ENCODE data around the gene CDKAL1.

Gene CDKAL1

GRCh38 chr6:20969551-20969950 is 435.3 kb downstream of the CDKAL1 start:
- no peaks in the 10 kb centered on the region for H3K4me1 ChIP-seq (ENCODE audit: control insufficient read depth, insufficient read depth, low read length)
- no peak overlapping the region for H3K9ac ChIP-seq (ENCODE audit: low read depth, low read length)
- no peak overlapping the region for H3K4me2 ChIP-seq (ENCODE audit: low read length)
- H3K36me3 ChIP-seq (ENCODE audit: insufficient read depth, low read length), result no peaks in the 10 kb centered on the region
- no peaks in the 10 kb centered on the region for H3K27me3 ChIP-seq (ENCODE audit: control insufficient read depth, insufficient read depth, low read length)
- H3K9me3 ChIP-seq (replicated peaks; ENCODE audit: low read length), result no peaks in the 10 kb centered on the region
- H3K4me3 ChIP-seq (ENCODE audit: low read length), result no peak overlapping the region

DNA sequence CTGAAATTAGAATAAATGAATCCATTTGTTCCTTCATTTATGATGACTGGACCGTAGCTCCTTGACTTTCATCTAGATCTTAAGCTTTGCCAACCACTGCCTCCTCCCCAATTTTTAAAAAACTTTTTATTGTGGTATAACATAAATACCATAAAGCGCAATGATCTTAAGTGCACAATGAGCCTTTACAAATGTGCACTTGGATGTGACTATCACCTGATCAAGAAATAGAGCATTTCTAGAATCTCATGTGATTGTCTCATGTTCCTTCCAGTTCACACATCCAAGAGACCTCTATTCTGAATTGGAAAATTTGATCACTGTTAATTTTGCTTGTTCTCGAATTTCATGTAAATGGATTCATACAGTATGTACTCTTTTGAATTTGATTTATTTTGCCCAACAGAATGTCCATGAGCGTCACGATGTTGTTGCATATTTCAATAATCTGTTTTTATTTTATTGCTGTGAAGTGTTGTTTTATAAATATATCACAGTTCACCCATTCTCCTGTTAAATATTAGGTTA is 442.2 kb downstream of the CDKAL1 start:
- peaks cover 9% of the 10 kb centered on the region for H3K4me1 ChIP-seq (ENCODE audit: control insufficient read depth, insufficient read depth, low read length)
- no peak overlapping the region for H3K4me2 ChIP-seq (ENCODE audit: low read length)
- no peak overlapping the region for H3K9ac ChIP-seq (ENCODE audit: low read depth, low read length)
- no peak overlapping the region for H3K4me3 ChIP-seq (ENCODE audit: low read length)
- H3K27me3 ChIP-seq (ENCODE audit: control insufficient read depth, insufficient read depth, low read length), result no peaks in the 10 kb centered on the region
- H3K36me3 ChIP-seq (ENCODE audit: insufficient read depth, low read length), result no peaks in the 10 kb centered on the region
- no peaks in the 10 kb centered on the region for H3K9me3 ChIP-seq (replicated peaks; ENCODE audit: low read length)

GRCh38 chr6:20978151-20978614 is 443.9 kb downstream of the CDKAL1 start:
- H3K27me3 ChIP-seq (ENCODE audit: control insufficient read depth, insufficient read depth, low read length), result no peaks in the 10 kb centered on the region
- H3K9ac ChIP-seq (ENCODE audit: low read depth, low read length), result no peak overlapping the region
- no peak overlapping the region for H3K4me3 ChIP-seq (ENCODE audit: low read length)
- no peaks in the 10 kb centered on the region for H3K9me3 ChIP-seq (replicated peaks; ENCODE audit: low read length)
- peaks cover 9% of the 10 kb centered on the region for H3K4me1 ChIP-seq (ENCODE audit: control insufficient read depth, insufficient read depth, low read length)
- no peaks in the 10 kb centered on the region for H3K36me3 ChIP-seq (ENCODE audit: insufficient read depth, low read length)
- H3K4me2 ChIP-seq (ENCODE audit: low read length), result no peak overlapping the region

GRCh38 chr6:20979076-20979475 is 444.8 kb downstream of the CDKAL1 start:
- Histone ChIP-seq H3K9ac (ENCODE audit: low read depth, low read length) (no peak overlapping the region), H3K4me3 (ENCODE audit: low read length) (no peak overlapping the region), H3K36me3 (ENCODE audit: insufficient read depth, low read length) (no peaks in the 10 kb centered on the region), H3K4me2 (ENCODE audit: low read length) (no peak overlapping the region), H3K27me3 (ENCODE audit: control insufficient read depth, insufficient read depth, low read length) (no peaks in the 10 kb centered on the region), H3K9me3 (replicated peaks; ENCODE audit: low read length) (no peaks in the 10 kb centered on the region), H3K4me1 (ENCODE audit: control insufficient read depth, insufficient read depth, low read length) (peaks cover 9% of the 10 kb centered on the region)

DNA sequence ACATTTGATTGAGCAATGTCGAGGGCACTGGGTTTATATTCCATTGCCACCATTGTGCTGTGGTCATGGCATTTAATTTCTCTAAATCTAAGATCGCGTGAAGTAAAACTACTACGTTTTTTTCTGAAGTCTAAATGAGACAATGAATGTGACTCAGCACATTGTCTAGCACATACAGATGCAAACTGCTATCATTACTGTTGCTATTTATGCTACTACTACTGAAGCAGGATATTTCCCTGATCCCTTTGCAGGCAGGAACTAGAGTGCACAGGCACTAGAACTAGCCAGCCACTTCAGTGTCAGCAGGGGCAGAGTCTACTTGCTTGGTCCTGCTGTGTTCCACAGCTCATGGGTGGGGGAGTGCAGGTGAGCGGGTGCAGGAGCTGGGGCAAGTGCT is 449.7 kb downstream of the CDKAL1 start:
- H3K27me3 ChIP-seq (ENCODE audit: control insufficient read depth, insufficient read depth, low read length), result no peaks in the 10 kb centered on the region
- H3K36me3 ChIP-seq (ENCODE audit: insufficient read depth, low read length), result no peaks in the 10 kb centered on the region
- no peak overlapping the region for H3K4me2 ChIP-seq (ENCODE audit: low read length)
- H3K9ac ChIP-seq (ENCODE audit: low read depth, low read length), result no peak overlapping the region
- H3K4me1 ChIP-seq (ENCODE audit: control insufficient read depth, insufficient read depth, low read length), result no peaks in the 10 kb centered on the region
- H3K4me3 ChIP-seq (ENCODE audit: low read length), result no peak overlapping the region
- H3K9me3 ChIP-seq (replicated peaks; ENCODE audit: low read length), result no peaks in the 10 kb centered on the region

DNA sequence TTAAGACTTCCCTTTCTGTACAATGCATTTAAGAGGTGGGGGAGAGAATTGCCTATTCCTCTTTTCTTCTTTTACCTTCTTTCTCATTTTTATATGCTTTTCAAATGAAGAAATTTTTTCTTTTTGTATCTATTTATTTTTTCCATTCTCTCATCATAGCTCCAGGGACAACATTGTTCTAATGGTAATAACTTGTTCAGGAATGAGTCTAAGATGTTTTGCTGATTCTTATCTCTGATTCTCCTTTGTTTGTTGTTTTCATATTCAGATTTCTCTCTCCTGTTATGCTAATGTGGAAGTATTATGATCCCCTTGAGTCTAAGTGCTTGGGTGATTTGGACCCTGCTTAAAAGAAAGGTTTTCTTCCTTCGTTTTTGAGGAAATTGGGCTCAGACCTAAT is 451.6 kb downstream of the CDKAL1 start:
- Histone ChIP-seq H3K36me3 (ENCODE audit: insufficient read depth, low read length) (no peaks in the 10 kb centered on the region), H3K4me3 (ENCODE audit: low read length) (no peak overlapping the region), H3K4me1 (ENCODE audit: control insufficient read depth, insufficient read depth, low read length) (no peaks in the 10 kb centered on the region), H3K4me2 (ENCODE audit: low read length) (no peak overlapping the region), H3K9me3 (replicated peaks; ENCODE audit: low read length) (no peaks in the 10 kb centered on the region), H3K27me3 (ENCODE audit: control insufficient read depth, insufficient read depth, low read length) (no peaks in the 10 kb centered on the region), H3K9ac (ENCODE audit: low read depth, low read length) (no peak overlapping the region)

DNA sequence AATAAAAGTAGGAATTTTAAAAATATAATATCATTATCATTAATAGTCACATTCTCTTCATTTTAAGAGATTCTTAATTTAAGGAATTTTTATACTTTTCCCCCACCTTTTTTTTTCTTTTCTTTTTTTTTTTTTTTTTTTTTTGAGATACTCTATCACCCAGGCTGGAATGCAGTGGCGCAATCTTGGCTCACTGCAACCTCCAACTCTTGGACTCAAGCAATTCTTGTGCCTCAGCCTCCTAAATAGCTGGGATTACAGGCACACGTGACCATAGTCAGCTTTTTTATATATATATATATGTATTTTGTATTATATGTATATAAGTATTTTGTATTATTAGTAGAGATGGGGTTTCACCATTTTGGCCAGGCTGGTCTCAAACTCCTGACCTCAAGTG is 457.7 kb downstream of the CDKAL1 start:
- H3K4me1 ChIP-seq (ENCODE audit: control insufficient read depth, insufficient read depth, low read length), result peaks cover 1% of the 10 kb centered on the region
- H3K4me2 ChIP-seq (ENCODE audit: low read length), result no peak overlapping the region

DNA sequence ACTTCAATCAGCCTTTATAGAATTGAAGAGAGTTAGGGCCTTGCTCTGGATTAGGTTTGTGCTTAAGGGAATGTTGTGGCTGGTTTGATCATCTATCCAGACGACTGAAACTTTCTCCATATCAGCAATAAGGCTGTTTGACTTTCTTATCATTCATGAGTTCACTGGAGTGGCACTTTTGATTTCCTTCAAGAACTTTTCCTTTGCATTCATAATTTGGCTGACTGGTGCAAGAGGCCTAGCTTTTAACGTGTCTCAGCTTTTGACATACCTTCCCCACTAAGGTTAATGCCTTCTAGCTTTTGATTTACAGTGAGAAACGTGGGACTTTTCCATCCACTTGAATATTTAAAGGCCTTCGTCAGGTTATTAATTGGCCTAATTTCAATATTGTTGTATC is 461.8 kb downstream of the CDKAL1 start:
- H3K4me1 ChIP-seq (ENCODE audit: control insufficient read depth, insufficient read depth, low read length), result peaks cover 5% of the 10 kb centered on the region
- H3K9ac ChIP-seq (ENCODE audit: low read depth, low read length), result no peak overlapping the region
- H3K4me3 ChIP-seq (ENCODE audit: low read length), result no peak overlapping the region
- no peaks in the 10 kb centered on the region for H3K36me3 ChIP-seq (ENCODE audit: insufficient read depth, low read length)
- H3K9me3 ChIP-seq (replicated peaks; ENCODE audit: low read length), result no peaks in the 10 kb centered on the region
- H3K4me2 ChIP-seq (ENCODE audit: low read length), result no peak overlapping the region
- no peaks in the 10 kb centered on the region for H3K27me3 ChIP-seq (ENCODE audit: control insufficient read depth, insufficient read depth, low read length)

More for the DNA sequence above, 457.7 kb downstream of the CDKAL1 start:
- H3K27me3 ChIP-seq (ENCODE audit: control insufficient read depth, insufficient read depth, low read length), result no peaks in the 10 kb centered on the region
- H3K9ac ChIP-seq (ENCODE audit: low read depth, low read length), result no peak overlapping the region
- no peak overlapping the region for H3K4me3 ChIP-seq (ENCODE audit: low read length)
- no peaks in the 10 kb centered on the region for H3K9me3 ChIP-seq (replicated peaks; ENCODE audit: low read length)
- H3K36me3 ChIP-seq (ENCODE audit: insufficient read depth, low read length), result no peaks in the 10 kb centered on the region

GRCh38 chr6:20997143-20997769 is 463.0 kb downstream of the CDKAL1 start:
- no peak overlapping the region for H3K9ac ChIP-seq (ENCODE audit: low read depth, low read length)
- H3K36me3 ChIP-seq (ENCODE audit: insufficient read depth, low read length), result no peaks in the 10 kb centered on the region
- H3K4me1 ChIP-seq (ENCODE audit: control insufficient read depth, insufficient read depth, low read length), result peaks cover 15% of the 10 kb centered on the region
- no peaks in the 10 kb centered on the region for H3K9me3 ChIP-seq (replicated peaks; ENCODE audit: low read length)
- no peak overlapping the region for H3K4me3 ChIP-seq (ENCODE audit: low read length)
- no peaks in the 10 kb centered on the region for H3K27me3 ChIP-seq (ENCODE audit: control insufficient read depth, insufficient read depth, low read length)
- no peak overlapping the region for H3K4me2 ChIP-seq (ENCODE audit: low read length)

DNA sequence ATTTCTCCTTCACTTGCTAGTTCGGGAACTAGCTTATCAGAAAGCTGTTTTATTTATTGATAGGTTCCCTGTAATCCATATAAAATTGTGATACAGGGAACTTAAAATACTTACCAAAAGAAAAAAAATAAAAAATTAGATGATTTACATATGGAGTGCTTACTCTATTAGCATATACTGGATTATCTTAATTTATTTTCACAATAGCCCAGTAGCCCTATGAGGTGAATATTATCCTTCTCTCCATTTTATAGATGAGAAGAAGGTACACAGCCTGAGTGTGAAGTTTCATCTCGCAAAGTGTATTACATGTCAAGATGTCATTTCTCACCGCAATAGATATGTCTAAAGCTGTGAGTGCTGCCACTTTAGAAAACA is 463.5 kb downstream of the CDKAL1 start:
- Histone ChIP-seq H3K9ac (ENCODE audit: low read depth, low read length) (no peak overlapping the region), H3K4me1 (ENCODE audit: control insufficient read depth, insufficient read depth, low read length) (peaks cover 15% of the 10 kb centered on the region), H3K27me3 (ENCODE audit: control insufficient read depth, insufficient read depth, low read length) (no peaks in the 10 kb centered on the region), H3K9me3 (replicated peaks; ENCODE audit: low read length) (no peaks in the 10 kb centered on the region), H3K4me2 (ENCODE audit: low read length) (no peak overlapping the region), H3K4me3 (ENCODE audit: low read length) (no peak overlapping the region), H3K36me3 (ENCODE audit: insufficient read depth, low read length) (no peaks in the 10 kb centered on the region)

GRCh38 chr6:20998748-20999448 is 464.6 kb downstream of the CDKAL1 start:
- Histone ChIP-seq H3K4me1 (ENCODE audit: control insufficient read depth, insufficient read depth, low read length) (peaks cover 22% of the 10 kb centered on the region), H3K27me3 (ENCODE audit: control insufficient read depth, insufficient read depth, low read length) (no peaks in the 10 kb centered on the region)

DNA sequence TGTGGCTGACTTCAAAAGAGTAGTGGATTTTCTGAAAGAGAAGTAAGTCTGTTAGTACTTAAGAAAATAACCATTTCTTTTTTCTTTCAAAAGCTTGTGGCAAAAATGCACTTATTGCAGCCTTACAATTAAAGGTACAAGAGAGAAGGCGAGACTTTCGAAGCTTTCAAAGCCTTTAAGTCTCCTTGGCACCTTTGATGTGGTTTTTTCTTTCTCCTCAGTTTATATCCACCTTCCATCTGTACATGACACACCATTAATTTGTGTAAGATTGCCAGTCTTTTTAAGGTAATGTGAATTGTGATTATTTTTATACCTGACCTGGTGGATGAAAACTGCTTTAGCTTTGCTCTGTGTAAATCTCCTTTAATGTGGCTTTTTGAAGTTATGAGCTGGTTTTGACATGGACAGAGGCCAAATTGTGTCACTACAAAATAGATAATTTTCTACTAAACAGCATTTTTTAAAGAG is 466.1 kb downstream of the CDKAL1 start:
- Histone ChIP-seq H3K36me3 (ENCODE audit: insufficient read depth, low read length) (no peaks in the 10 kb centered on the region), H3K27me3 (ENCODE audit: control insufficient read depth, insufficient read depth, low read length) (no peaks in the 10 kb centered on the region), H3K4me3 (ENCODE audit: low read length) (no peak overlapping the region), H3K9me3 (replicated peaks; ENCODE audit: low read length) (no peaks in the 10 kb centered on the region), H3K9ac (ENCODE audit: low read depth, low read length) (no peak overlapping the region), H3K4me1 (ENCODE audit: control insufficient read depth, insufficient read depth, low read length) (peaks cover 37% of the 10 kb centered on the region), H3K4me2 (ENCODE audit: low read length) (no peak overlapping the region)

More at GRCh38 chr6:20998748-20999448, 464.6 kb downstream of the CDKAL1 start:
- Histone ChIP-seq H3K9me3 (replicated peaks; ENCODE audit: low read length) (no peaks in the 10 kb centered on the region), H3K4me2 (ENCODE audit: low read length) (no peak overlapping the region), H3K4me3 (ENCODE audit: low read length) (no peak overlapping the region), H3K36me3 (ENCODE audit: insufficient read depth, low read length) (no peaks in the 10 kb centered on the region), H3K9ac (ENCODE audit: low read depth, low read length) (no peak overlapping the region)
